Nephron progenitor cell (in vitro differentiated cells): ENCODE measurements around the gene GALNT7.

Experiments used
- DNase-seq: peaks from one replicate; pipeline ENCODE4 v3.0.0; 2021
- H3K27ac Mint-ChIP-seq: 2 replicates; pipeline ENCODE4 v1.8.0; 2021; ENCODE audit warnings: mild to moderate bottlenecking, moderate library complexity, mixed read lengths
- H3K27me3 Mint-ChIP-seq: 2 replicates; pipeline ENCODE4 v1.8.0; 2021; ENCODE audit warnings: mild to moderate bottlenecking, low read depth, mixed read lengths; ENCODE audit not compliant: poor library complexity
- H3K36me3 Mint-ChIP-seq: 2 replicates; pipeline ENCODE4 v1.8.0; 2021; ENCODE audit warnings: low read depth, mixed read lengths
- H3K4me1 Mint-ChIP-seq: 2 replicates; pipeline ENCODE4 v1.8.0; 2021; ENCODE audit warnings: mixed read lengths
- H3K4me3 Mint-ChIP-seq: 2 replicates; pipeline ENCODE4 v1.8.0; 2021; ENCODE audit warnings: mild to moderate bottlenecking, moderate library complexity, mixed read lengths
- H3K9me3 Mint-ChIP-seq: 2 replicates; pipeline ENCODE4 v1.8.0; 2021; ENCODE audit warnings: mild to moderate bottlenecking, moderate library complexity, mixed read lengths
- CTCF ChIP-seq: fragments of 200-600 bp; sonication (generic); IDR thresholded peaks from 2 replicates; pipeline ENCODE4 v1.5.0; 2021; ENCODE audit warnings: antibody characterized with exemption

GALNT7 gene

GRCh38 chr4:173332963-173333657, 164.5 kb downstream of the GALNT7 start:
- Mint-ChIP-seq H3K36me3 (peaks cover 52% of the 10 kb centered on the region), H3K4me1 (peaks cover 44% of the 10 kb centered on the region), H3K27ac (peak overlapping the region; percentile 43), H3K9me3 (no peaks in the 10 kb centered on the region), H3K27me3 (peaks cover 3% of the 10 kb centered on the region), H3K4me3 (peak overlapping the region; percentile 96)
- TF ChIP-seq CTCF = no peak
- DNase-seq = no peak

GRCh38 chr4:173333658-173334084, 165.1 kb downstream of the GALNT7 start:
- Mint-ChIP-seq H3K36me3 (peaks cover 47% of the 10 kb centered on the region), H3K27ac (peak overlapping the region; percentile 100)

GRCh38 chr4:173334085-173334890, 165.7 kb downstream of the GALNT7 start, which contains the start of gene HMGB2:
TSS of gene HMGB2 (minus strand) at chr4:173334358. CDS start at chr4:173333649, 709 bp downstream.
- peak; percentile 100 for DNase-seq
- Mint-ChIP-seq H3K4me3 (peak within 1 kb of the TSS; percentile 96), H3K27ac (peak within 1 kb of the TSS; percentile 100), H3K27me3 (peaks cover 3% of the 10 kb centered on the region), H3K9me3 (no peaks in the 10 kb centered on the region), H3K36me3 (peaks cover 41% of the 10 kb centered on the region), H3K4me1 (peaks cover 44% of the 10 kb centered on the region)
- TF ChIP-seq CTCF = no peak

More at GRCh38 chr4:173333658-173334084, 165.1 kb downstream of the GALNT7 start:
- H3K9me3 Mint-ChIP-seq = no peaks in the 10 kb centered on the region
- peaks cover 3% of the 10 kb centered on the region for H3K27me3 Mint-ChIP-seq
- H3K4me1 Mint-ChIP-seq = peaks cover 44% of the 10 kb centered on the region
- peak; percentile 68 for DNase-seq
- H3K4me3 Mint-ChIP-seq = peak overlapping the region; percentile 96
- TF ChIP-seq CTCF = no peak

- TF ChIP-seq CTCF = no peak
- H3K4me3 Mint-ChIP-seq = peak overlapping the region; percentile 96
- H3K27ac Mint-ChIP-seq = peak overlapping the region; percentile 100
- peak; percentile 87 for DNase-seq
- H3K4me1 Mint-ChIP-seq = peaks cover 44% of the 10 kb centered on the region
- H3K36me3 Mint-ChIP-seq = peaks cover 32% of the 10 kb centered on the region
- peaks cover 3% of the 10 kb centered on the region for H3K27me3 Mint-ChIP-seq
- H3K9me3 Mint-ChIP-seq = no peaks in the 10 kb centered on the region
Observed at GRCh38 chr4:173334891-173335752, 166.5 kb downstream of the GALNT7 start.

GRCh38 chr4:173337463-173337862, 168.9 kb downstream of the GALNT7 start:
- H3K27ac Mint-ChIP-seq = no peak overlapping the region
- H3K4me3 Mint-ChIP-seq = no peak overlapping the region
- H3K36me3 Mint-ChIP-seq = peaks cover 16% of the 10 kb centered on the region
- peaks cover 3% of the 10 kb centered on the region for H3K27me3 Mint-ChIP-seq
- H3K9me3 Mint-ChIP-seq = no peaks in the 10 kb centered on the region
- DNase-seq = no peak
- no peak for TF ChIP-seq CTCF
- H3K4me1 Mint-ChIP-seq = peaks cover 31% of the 10 kb centered on the region
